GM21619 (cell line): ENCODE data around the gene KCNT1.

Experiments used
- ATAC-seq: cut with Tn5 transposase; IDR thresholded peaks from one replicate; pipeline ENCODE4 v1.9.1; 2021; ENCODE audit not compliant: unreplicated experiment

KCNT1 gene

GRCh38 chr9:135762921-135763320 is 60.9 kb downstream of the KCNT1 start:
- no peak for ATAC-seq

- no peak for ATAC-seq
Measured at GRCh38 chr9:135763716-135764446, 61.9 kb downstream of the KCNT1 start.

- ATAC-seq: no peak
Measured at GRCh38 chr9:135764731-135765130, 62.7 kb downstream of the KCNT1 start.

GRCh38 chr9:135765416-135765815 is 63.4 kb downstream of the KCNT1 start:
- no peak for ATAC-seq

- ATAC-seq: no peak
Measured at GRCh38 chr9:135766251-135766650, 64.3 kb downstream of the KCNT1 start.

GRCh38 chr9:135766707-135767106 is 64.7 kb downstream of the KCNT1 start:
- no peak for ATAC-seq

GRCh38 chr9:135768516-135769218 is 66.7 kb downstream of the KCNT1 start:
- ATAC-seq: no peak

GRCh38 chr9:135769489-135770202 is 67.7 kb downstream of the KCNT1 start:
- ATAC-seq: no peak

- ATAC-seq: no peak
Measured at GRCh38 chr9:135770203-135770535, 68.2 kb downstream of the KCNT1 start.

- no peak for ATAC-seq
Measured at GRCh38 chr9:135770771-135771170, 68.8 kb downstream of the KCNT1 start.

GRCh38 chr9:135771401-135772051 is 69.5 kb downstream of the KCNT1 start:
- ATAC-seq: no peak

- ATAC-seq: no peak
Measured at GRCh38 chr9:135772056-135772646, 70.2 kb downstream of the KCNT1 start.

- no peak for ATAC-seq
Measured at GRCh38 chr9:135772702-135773493, 70.9 kb downstream of the KCNT1 start.

- ATAC-seq: no peak
Measured at GRCh38 chr9:135773530-135774238, 71.7 kb downstream of the KCNT1 start.

- ATAC-seq: no peak
Measured at GRCh38 chr9:135774239-135774747, 72.3 kb downstream of the KCNT1 start.

- no peak for ATAC-seq
Measured at GRCh38 chr9:135774794-135775525, 73.0 kb downstream of the KCNT1 start.

- ATAC-seq: no peak
Measured at GRCh38 chr9:135775911-135776310, 73.9 kb downstream of the KCNT1 start.

- no peak for ATAC-seq
Measured at GRCh38 chr9:135776893-135777622, 75.1 kb downstream of the KCNT1 start.
